SK-N-SH treated with all-trans-retinoic acid at 6 μM for 48 hours (cell line): ENCODE data around the gene JOSD1.

Source experiments
- ATAC-seq: fragments of 200-7000 bp; cut with Tn5 transposase; 3 replicates; pipeline ENCODE4 v1.9.1; 2020; ENCODE audit warnings: mild to moderate bottlenecking, moderate library complexity
- ARNTL ChIP-seq: fragments of 450-650 bp; formaldehyde crosslinking; IDR thresholded peaks from 2 replicates; pipeline ENCODE4 v1.5.0; 2020; ENCODE audit warnings: low read depth, mild to moderate bottlenecking, moderate library complexity, borderline replicate concordance
- BACH2 ChIP-seq: fragments of 250-450 bp; sonication (Bioruptor Pico); IDR thresholded peaks from 2 replicates; pipeline ENCODE4 v1.9.0; 2021; ENCODE audit warnings: mild to moderate bottlenecking, borderline replicate concordance
- CSDC2 ChIP-seq: fragments of 250-450 bp; sonication (Bioruptor Pico); IDR thresholded peaks from 2 replicates; pipeline ENCODE4 v1.5.0; 2020; ENCODE audit warnings: mild to moderate bottlenecking, moderate library complexity
- CSRNP3 ChIP-seq: fragments of 250-450 bp; sonication (Bioruptor Pico); IDR thresholded peaks from 2 replicates; pipeline ENCODE4 v1.5.1; 2021; ENCODE audit warnings: mild to moderate bottlenecking, moderate library complexity
- ESRRG ChIP-seq: fragments of 250-450 bp; sonication (Bioruptor Pico); IDR thresholded peaks from 2 replicates; pipeline ENCODE4 v1.6.1; 2021; ENCODE audit warnings: mild to moderate bottlenecking
- GLIS3 ChIP-seq: fragments of 250-450 bp; sonication (Bioruptor Pico); IDR thresholded peaks from 2 replicates; pipeline ENCODE4 v1.5.0; 2020; ENCODE audit warnings: mild to moderate bottlenecking, moderate library complexity
- ISL1 ChIP-seq: fragments of 250-450 bp; sonication (Bioruptor Pico); IDR thresholded peaks from 2 replicates; pipeline ENCODE4 v2.1.2; 2022; ENCODE audit warnings: mild to moderate bottlenecking, moderate library complexity
- OSR1 ChIP-seq: fragments of 250-450 bp; sonication (Bioruptor Pico); IDR thresholded peaks from 2 replicates; pipeline ENCODE4 v1.8.0; 2022; ENCODE audit warnings: moderate library complexity, mild to moderate bottlenecking, inconsistent platforms
- POU6F1 ChIP-seq: fragments of 250-450 bp; sonication (Bioruptor Pico); IDR thresholded peaks from 2 replicates; pipeline ENCODE4 v1.8.0; 2021; ENCODE audit warnings: low read depth, mild to moderate bottlenecking, moderate library complexity, borderline replicate concordance
- PPARA ChIP-seq: fragments of 250-450 bp; sonication (Bioruptor Pico); IDR thresholded peaks from 2 replicates; pipeline ENCODE4 v1.5.0; 2020; ENCODE audit warnings: mild to moderate bottlenecking, borderline replicate concordance
- RARB ChIP-seq: fragments of 250-450 bp; sonication (Bioruptor Pico); IDR thresholded peaks from 2 replicates; pipeline ENCODE4 v1.8.0; 2021; ENCODE audit warnings: mild to moderate bottlenecking, moderate library complexity
- SNAI2 ChIP-seq: fragments of 250-450 bp; sonication (Bioruptor Pico); IDR thresholded peaks from 2 replicates; pipeline ENCODE4 v1.5.0; 2020; ENCODE audit warnings: mild to moderate bottlenecking, moderate library complexity
- TCF4 ChIP-seq: fragments of 250-450 bp; sonication (Bioruptor Pico); IDR thresholded peaks from 2 replicates; pipeline ENCODE4 v1.8.0; 2021; ENCODE audit warnings: mild to moderate bottlenecking, moderate library complexity, borderline replicate concordance
- TOX ChIP-seq: fragments of 250-450 bp; sonication (Bioruptor Pico); IDR thresholded peaks from 2 replicates; pipeline ENCODE4 v1.8.0; 2021; ENCODE audit warnings: mild to moderate bottlenecking, moderate library complexity, borderline replicate concordance
- TSHZ2 ChIP-seq: fragments of 250-450 bp; sonication (Bioruptor Pico); IDR thresholded peaks from 2 replicates; pipeline ENCODE4 v1.5.0; 2020; ENCODE audit warnings: mild to moderate bottlenecking, moderate library complexity
- ZC3H10 ChIP-seq: fragments of 250-450 bp; sonication (Bioruptor Pico); IDR thresholded peaks from 2 replicates; pipeline ENCODE4 v1.5.1; 2021; ENCODE audit warnings: mild to moderate bottlenecking, moderate library complexity
- ZFP3 ChIP-seq: fragments of 250-450 bp; sonication (Bioruptor Pico); IDR thresholded peaks from 2 replicates; pipeline ENCODE4 v1.5.0; 2020; ENCODE audit warnings: mild to moderate bottlenecking, moderate library complexity
- ZFP30 ChIP-seq: fragments of 450-650 bp; formaldehyde crosslinking; IDR thresholded peaks from 2 replicates; pipeline ENCODE4 v1.5.0; 2022; ENCODE audit warnings: mild to moderate bottlenecking, moderate library complexity
- ZNF565 ChIP-seq: fragments of 450-650 bp; formaldehyde crosslinking; conservative IDR thresholded peaks from 2 replicates; pipeline ENCODE4 v1.5.0; 2020; ENCODE audit warnings: low read depth, mild to moderate bottlenecking, moderate library complexity
- ZNF70 ChIP-seq: fragments of 450-650 bp; formaldehyde crosslinking; IDR thresholded peaks from 2 replicates; pipeline ENCODE4 v1.5.0; 2020; ENCODE audit warnings: mild to moderate bottlenecking, moderate library complexity
- ZNF8 ChIP-seq: fragments of 450-650 bp; formaldehyde crosslinking; IDR thresholded peaks from 2 replicates; pipeline ENCODE4 v1.5.0; 2020; ENCODE audit warnings: mild to moderate bottlenecking, moderate library complexity
- TF ChIP-seq, protein P1 (sequence below): fragments of 250-450 bp; sonication (Bioruptor Pico); IDR thresholded peaks from 2 replicates; pipeline ENCODE4 v1.5.1; 2020; ENCODE audit warnings: low read depth, mild to moderate bottlenecking, moderate library complexity

JOSD1 gene

GRCh38 chr22:38652859-38653258, 47.9 kb downstream of the JOSD1 start (continued):
- TF ChIP-seq, protein P1, sequence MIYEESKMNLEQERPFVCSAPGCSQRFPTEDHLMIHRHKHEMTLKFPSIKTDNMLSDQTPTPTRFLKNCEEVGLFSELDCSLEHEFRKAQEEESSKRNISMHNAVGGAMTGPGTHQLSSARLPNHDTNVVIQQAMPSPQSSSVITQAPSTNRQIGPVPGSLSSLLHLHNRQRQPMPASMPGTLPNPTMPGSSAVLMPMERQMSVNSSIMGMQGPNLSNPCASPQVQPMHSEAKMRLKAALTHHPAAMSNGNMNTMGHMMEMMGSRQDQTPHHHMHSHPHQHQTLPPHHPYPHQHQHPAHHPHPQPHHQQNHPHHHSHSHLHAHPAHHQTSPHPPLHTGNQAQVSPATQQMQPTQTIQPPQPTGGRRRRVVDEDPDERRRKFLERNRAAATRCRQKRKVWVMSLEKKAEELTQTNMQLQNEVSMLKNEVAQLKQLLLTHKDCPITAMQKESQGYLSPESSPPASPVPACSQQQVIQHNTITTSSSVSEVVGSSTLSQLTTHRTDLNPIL (CRISPR knock-in tag) = no peak
- TF ChIP-seq CSDC2 (CRISPR knock-in tag) (no peak), ZNF8 (CRISPR knock-in tag) (no peak), OSR1 (CRISPR knock-in tag) (no peak), ZC3H10 (CRISPR knock-in tag) (no peak), ARNTL (CRISPR knock-in tag) (no peak), ZNF70 (no peak), GLIS3 (no peak), ZFP30 (CRISPR knock-in tag) (no peak), BACH2 (CRISPR knock-in tag) (no peak), ZNF565 (CRISPR knock-in tag) (no peak)

DNA sequence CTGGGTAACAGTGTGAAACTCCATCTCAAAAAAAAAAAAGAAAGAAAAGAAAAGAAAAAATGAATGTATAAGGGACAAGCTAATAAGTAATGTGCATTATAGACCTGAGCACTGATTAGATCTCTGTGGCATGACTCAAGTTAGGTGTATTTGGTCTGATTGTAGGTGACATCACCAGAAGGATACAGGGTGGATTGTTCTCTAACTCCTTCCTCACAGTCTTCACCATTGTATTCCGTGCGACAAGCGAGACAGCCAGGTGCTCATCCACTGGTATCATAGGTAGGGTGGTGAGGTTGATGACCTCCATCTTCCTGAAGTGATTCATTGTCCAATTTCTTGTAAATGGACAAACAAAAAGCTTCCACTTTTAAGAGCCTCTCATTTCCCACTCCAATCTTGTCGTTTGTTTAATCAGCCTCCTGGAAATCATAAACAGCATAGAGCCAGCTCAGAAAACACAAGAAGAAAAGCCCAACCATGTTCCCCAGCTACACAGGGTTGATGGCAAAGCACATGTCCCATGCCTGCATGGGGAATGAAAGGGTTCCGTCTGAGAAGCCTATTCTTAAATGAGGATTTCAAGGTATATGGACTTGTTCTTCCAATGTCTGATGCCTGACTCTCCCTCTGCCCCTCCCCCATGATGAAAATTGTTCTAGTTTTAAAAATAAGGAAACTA, 50.8 kb downstream of the JOSD1 start:
- ATAC-seq = no peak
- TF ChIP-seq CSRNP3 = no peak
- TF ChIP-seq TSHZ2 (CRISPR knock-in tag) = no peak
- TF ChIP-seq ZFP30 (CRISPR knock-in tag) = no peak
- no peak for TF ChIP-seq PPARA (CRISPR knock-in tag)
- no peak for TF ChIP-seq ISL1 (CRISPR knock-in tag)
- TF ChIP-seq ZC3H10 (CRISPR knock-in tag) = no peak
- TF ChIP-seq BACH2 (CRISPR knock-in tag) = no peak
- no peak for TF ChIP-seq TOX (CRISPR knock-in tag)
- TF ChIP-seq POU6F1 (CRISPR knock-in tag) = no peak
- no peak for TF ChIP-seq ZNF8 (CRISPR knock-in tag)
- no peak for TF ChIP-seq ESRRG (CRISPR knock-in tag)
- no peak for TF ChIP-seq SNAI2 (CRISPR knock-in tag)
- no peak for TF ChIP-seq TCF4 (CRISPR knock-in tag)
- TF ChIP-seq ZFP3 (CRISPR knock-in tag) = no peak
- TF ChIP-seq, protein P1 (CRISPR knock-in tag) = no peak
- no peak for TF ChIP-seq ZNF565 (CRISPR knock-in tag)
- TF ChIP-seq ARNTL (CRISPR knock-in tag) = no peak
- TF ChIP-seq ZNF70 = no peak

DNA sequence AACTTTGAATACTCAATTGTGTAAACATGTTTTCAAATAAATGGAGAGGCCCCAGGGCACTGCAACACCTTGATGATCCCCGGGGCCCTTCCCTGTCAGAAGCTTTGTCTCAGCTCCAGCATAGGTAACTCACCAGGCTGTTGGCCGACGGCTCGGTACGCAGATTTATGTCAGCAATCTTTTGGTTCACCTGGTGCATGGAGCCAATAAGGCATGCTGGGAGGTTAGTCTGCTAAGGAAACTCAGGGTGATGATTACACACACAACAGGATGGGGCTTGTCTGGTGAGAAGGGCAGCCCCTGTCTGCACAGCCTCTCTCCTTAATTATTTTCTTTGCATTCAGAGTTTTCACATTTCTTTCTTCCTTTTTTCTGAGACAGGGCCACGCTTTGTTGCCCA, 55.3 kb downstream of the JOSD1 start:
- ATAC-seq = no peak
- TF ChIP-seq ZFP3 (CRISPR knock-in tag) (no peak), CSRNP3 (no peak), ZNF8 (CRISPR knock-in tag) (no peak), RARB (CRISPR knock-in tag) (no peak), ISL1 (CRISPR knock-in tag) (no peak), TOX (CRISPR knock-in tag) (no peak), CSDC2 (CRISPR knock-in tag) (no peak), SNAI2 (CRISPR knock-in tag) (no peak), ZFP30 (CRISPR knock-in tag) (no peak), POU6F1 (CRISPR knock-in tag) (no peak), ESRRG (CRISPR knock-in tag) (no peak), ZNF565 (CRISPR knock-in tag) (no peak), ZC3H10 (CRISPR knock-in tag) (no peak)
- TF ChIP-seq, protein P1 (CRISPR knock-in tag) = no peak
